Measurements from ENCODE around the gene ANXA10.

GRCh38 chr4:168141733-168142132, 49.4 kb downstream of the ANXA10 start:
- TF ChIP-seq RFX5 (IDR thresholded peaks at IDR 0.05; ENCODE audit: low read length): no peak
- no peak for TF ChIP-seq CTCF (IDR thresholded peaks at IDR 0.05)
- TF ChIP-seq RXRA (IDR thresholded peaks at IDR 0.05; ENCODE audit: borderline replicate concordance, low read depth): no peak
- no peak for TF ChIP-seq FOSL2 (IDR thresholded peaks at IDR 0.05; ENCODE audit: borderline replicate concordance, low read depth)
